ENCODE results near the gene SLC16A10.

The SLC16A10 gene

DNA sequence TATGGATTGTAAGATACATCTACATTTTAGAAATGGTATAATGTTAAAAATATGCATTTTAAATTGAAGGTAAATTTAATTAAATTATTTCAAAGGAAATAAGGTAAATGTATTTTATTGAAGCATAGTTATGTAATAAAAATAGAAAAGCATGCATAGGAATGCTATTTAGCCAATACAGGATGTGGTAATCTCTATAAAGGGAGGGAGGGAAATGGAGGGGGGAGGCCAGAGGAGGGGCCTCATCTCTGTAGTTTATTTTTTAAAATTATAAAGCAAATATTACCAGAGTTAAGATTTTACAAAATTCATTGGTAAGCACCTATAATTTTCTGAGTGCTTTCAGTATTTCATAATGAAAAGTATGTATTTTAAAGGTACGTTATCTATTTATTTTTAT is 27.2 kb downstream of the SLC16A10 start:
- peak; percentile 5 to 11 for DNase-seq (ENCODE audit: low read depth in 2 of 2)
- no peak overlapping the region for H3K4me3 ChIP-seq (replicated peaks in 1 of 2; ENCODE audit: low read depth in 2 of 2, low read length in 2 of 2)
- TF ChIP-seq, protein P1, sequence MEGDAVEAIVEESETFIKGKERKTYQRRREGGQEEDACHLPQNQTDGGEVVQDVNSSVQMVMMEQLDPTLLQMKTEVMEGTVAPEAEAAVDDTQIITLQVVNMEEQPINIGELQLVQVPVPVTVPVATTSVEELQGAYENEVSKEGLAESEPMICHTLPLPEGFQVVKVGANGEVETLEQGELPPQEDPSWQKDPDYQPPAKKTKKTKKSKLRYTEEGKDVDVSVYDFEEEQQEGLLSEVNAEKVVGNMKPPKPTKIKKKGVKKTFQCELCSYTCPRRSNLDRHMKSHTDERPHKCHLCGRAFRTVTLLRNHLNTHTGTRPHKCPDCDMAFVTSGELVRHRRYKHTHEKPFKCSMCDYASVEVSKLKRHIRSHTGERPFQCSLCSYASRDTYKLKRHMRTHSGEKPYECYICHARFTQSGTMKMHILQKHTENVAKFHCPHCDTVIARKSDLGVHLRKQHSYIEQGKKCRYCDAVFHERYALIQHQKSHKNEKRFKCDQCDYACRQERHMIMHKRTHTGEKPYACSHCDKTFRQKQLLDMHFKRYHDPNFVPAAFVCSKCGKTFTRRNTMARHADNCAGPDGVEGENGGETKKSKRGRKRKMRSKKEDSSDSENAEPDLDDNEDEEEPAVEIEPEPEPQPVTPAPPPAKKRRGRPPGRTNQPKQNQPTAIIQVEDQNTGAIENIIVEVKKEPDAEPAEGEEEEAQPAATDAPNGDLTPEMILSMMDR (IDR thresholded peaks at IDR 0.05; ENCODE audit: low read depth, low read length): no peak

DNA sequence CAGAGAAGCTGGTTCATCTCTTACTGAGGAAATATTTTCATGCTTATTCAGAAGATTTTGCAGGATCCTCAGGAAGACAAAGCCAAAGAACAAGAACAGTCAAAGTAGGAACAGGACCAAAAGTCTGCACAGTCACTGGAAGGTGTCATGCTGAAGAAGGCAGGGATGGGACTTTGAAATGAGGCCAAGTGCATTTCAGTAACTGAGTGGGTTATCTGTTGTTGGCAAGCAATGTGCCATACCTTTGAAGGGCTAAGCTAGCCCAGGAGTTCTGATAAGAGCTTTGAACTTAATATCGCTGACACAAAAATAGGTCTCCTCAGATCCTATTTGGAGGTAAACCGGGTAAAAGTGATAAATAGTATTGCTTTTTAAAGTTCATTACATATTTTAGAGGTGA is 31.5 kb downstream of the SLC16A10 start:
- DNase-seq (ENCODE audit: low read depth in 2 of 2): no peak
- H3K4me3 ChIP-seq (replicated peaks in 1 of 2; ENCODE audit: low read depth in 2 of 2, low read length in 2 of 2): no peak overlapping the region
- TF ChIP-seq, protein P1 (IDR thresholded peaks at IDR 0.05; ENCODE audit: low read depth, low read length): no peak

DNA sequence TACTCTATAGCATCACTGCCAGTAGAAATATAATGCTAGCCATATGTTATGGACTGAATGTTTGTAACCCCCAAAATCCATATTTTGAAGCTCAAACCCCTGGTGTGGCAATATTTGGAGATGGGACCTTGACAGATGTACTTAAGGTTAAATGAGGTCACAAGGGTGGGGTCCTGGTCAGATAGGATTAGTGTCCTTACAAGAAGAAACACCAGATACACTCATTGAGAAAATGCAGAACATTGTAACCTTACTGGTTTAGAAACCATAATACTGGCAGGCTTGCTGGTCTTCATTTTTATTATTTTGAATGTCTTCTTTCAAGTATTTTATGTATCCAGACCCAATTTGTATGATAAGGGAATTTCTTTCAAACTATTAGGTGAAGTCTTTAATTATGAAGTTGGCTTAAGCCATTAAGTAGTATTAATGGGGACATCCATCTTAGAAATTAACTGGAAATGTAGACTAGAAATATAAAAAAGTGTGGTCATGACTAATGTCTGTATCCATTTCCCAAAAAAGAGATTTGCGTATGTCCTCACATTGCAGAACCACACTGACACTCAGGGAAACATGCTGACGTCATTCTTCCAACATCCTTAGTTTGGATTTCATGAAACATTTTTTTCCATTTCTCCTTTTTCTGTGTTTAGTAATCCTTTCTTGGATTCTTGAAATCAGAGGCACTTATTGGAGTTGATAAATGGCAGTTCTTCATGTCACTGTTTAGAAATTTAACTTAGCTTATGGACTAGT is 32.4 kb downstream of the SLC16A10 start:
- H3K4me3 ChIP-seq (replicated peaks in 1 of 2; ENCODE audit: low read depth in 2 of 2, low read length in 2 of 2): no peak overlapping the region
- TF ChIP-seq, protein P1 (IDR thresholded peaks at IDR 0.05; ENCODE audit: low read depth, low read length): no peak
- DNase-seq (ENCODE audit: low read depth in 2 of 2): peak; percentile 29 to 51

DNA sequence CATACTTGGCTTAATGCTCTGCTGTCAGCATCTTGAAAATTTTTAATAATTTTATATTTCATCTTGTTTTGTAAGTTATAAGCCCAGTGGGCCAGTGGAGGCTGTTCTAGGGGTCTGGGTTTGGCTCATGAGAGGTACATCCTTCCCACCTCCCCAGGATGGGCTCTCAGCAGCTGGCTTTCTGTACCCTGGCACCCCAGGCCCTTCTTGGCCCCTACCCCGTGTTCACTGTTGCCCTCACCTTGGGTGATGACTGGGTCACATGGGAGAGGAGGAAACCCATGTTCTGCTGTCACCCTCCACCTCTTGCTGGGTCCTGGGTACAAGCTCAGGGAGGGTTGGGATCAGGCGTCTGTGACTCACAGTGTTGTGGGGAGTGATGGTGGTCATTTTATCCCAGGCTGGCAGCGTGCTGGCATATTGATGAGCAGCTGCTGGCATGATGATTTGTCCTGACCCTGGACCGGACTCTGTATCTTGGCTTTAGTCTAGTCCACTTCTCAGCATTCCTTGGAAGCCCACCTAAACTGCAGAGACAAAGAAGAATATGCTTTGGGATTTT is 34.6 kb downstream of the SLC16A10 start:
- no peak overlapping the region for H3K4me3 ChIP-seq (replicated peaks in 1 of 2; ENCODE audit: low read depth in 2 of 2, low read length in 2 of 2)
- TF ChIP-seq, protein P1 (IDR thresholded peaks at IDR 0.05; ENCODE audit: low read depth, low read length): no peak
- DNase-seq (ENCODE audit: low read depth in 2 of 2): no peak

DNA sequence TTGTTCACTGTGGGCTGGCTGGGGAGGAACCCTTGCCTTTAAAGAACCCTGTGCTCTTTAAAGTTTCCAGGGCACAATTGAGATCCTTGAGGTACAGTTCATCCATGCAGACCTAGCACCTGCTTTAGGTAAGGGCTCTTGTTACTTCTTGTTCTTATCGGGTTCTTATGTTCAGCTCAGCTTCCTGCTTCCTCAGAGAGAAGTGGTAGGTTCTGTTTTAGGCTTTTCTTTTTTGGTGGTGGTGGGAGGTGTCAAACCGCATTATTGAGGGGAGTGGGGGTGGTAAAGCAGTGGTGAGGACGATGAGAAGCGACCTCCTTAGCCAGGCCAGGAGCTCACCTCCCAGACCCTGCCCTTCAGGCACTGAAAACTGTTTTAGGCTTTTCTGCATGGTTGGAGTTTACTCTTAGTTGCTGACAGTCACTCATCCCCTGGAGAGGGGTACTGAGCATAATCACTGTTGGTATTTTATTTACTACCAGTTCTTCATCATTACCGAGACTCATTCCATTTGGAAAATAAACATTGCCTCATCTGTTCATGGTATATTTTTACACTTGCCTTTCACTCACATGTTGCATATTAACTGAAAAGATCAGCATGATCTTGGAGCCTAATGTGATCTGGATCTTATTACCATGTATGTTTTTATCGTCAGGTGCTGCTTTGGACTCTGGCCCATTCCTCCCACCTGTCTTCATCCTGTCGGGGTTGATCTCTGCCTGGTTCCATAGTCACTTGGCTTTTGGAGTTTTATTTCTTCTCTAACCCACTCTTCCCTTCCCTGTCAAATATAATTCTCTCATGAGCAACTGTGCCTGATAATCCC is 35.4 kb downstream of the SLC16A10 start:
- no peak for DNase-seq (ENCODE audit: low read depth in 2 of 2)
- TF ChIP-seq, protein P1 (IDR thresholded peaks at IDR 0.05; ENCODE audit: low read depth, low read length): no peak
- no peak overlapping the region for H3K4me3 ChIP-seq (replicated peaks in 1 of 2; ENCODE audit: low read depth in 2 of 2, low read length in 2 of 2)

DNA sequence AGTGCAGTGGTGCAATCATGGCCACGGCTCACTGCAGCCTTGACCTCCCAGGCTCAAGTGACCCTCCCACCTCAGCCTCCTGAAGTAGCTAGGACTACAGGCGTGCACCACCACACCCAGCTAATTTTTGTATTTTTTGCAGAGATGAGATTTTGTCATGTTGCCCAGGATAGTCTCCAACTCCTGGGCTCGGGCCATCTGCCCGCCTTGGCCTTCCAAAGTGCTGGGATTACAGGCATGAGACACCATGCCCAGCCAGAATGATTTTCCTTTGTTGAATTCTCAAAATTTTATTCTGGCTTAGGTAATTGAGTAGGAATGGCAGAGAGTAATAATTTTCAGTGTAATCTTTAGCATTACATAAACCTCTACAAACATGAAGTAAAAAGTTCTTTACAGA is 37.1 kb downstream of the SLC16A10 start:
- TF ChIP-seq, protein P1 (IDR thresholded peaks at IDR 0.05; ENCODE audit: low read depth, low read length): no peak
- DNase-seq (ENCODE audit: low read depth in 2 of 2): no peak
- H3K4me3 ChIP-seq (replicated peaks in 1 of 2; ENCODE audit: low read depth in 2 of 2, low read length in 2 of 2): no peak overlapping the region

All from cardiac fibroblast (primary cell).